Psoas muscle (tissue), 8 donors: ENCODE data around the gene UBE2S. TPM values are rescaled to one million over a fixed set of nuclear protein-coding genes. Genes with fewer than 3 reads are reported as not detected.

Experiments
- ATAC-seq, 4 donors: fragments of 200-7000 bp; cut with Tn5 transposase; one replicate each; pipeline ENCODE4 v1.9.1; 2020; ENCODE audit warnings: moderate library complexity in 3 of 4, mild to moderate bottlenecking in 2 of 4
- DNase-seq, 2 donors: peaks; one replicate each; pipeline ENCODE4 v3.0.0-alpha.2; 2020
- H3K27ac ChIP-seq: fragments of 200-600 bp; one replicate; pipeline ENCODE4 v1.8.0; 2022
- H3K27me3 ChIP-seq, 3 donors: fragments of 200-600 bp in 1 of 3; one replicate each; pipeline versions ENCODE4 v1.6.1 to v1.8.0; 2013 to 2022; ENCODE audit warnings: low read length in 2 of 3, mild to moderate bottlenecking in 2 of 3, moderate library complexity in 1 of 3; ENCODE audit not compliant: insufficient read depth in 3 of 3
- H3K36me3 ChIP-seq, 2 donors: fragments of 200-600 bp in 1 of 2; one replicate each; pipeline versions ENCODE4 v1.6.1 to v1.8.0; 2013 to 2022; ENCODE audit warnings: low read depth in 1 of 2, mild to moderate bottlenecking in 1 of 2, moderate library complexity in 1 of 2; ENCODE audit not compliant: insufficient read depth in 1 of 2
- H3K4me1 ChIP-seq: fragments of 200-600 bp; one replicate; pipeline ENCODE4 v1.8.0; 2022
- H3K4me3 ChIP-seq: fragments of 200-600 bp; one replicate; pipeline ENCODE4 v1.8.0; 2022; ENCODE audit warnings: mild to moderate bottlenecking
- H3K9me3 ChIP-seq: fragments of 200-600 bp; one replicate; pipeline ENCODE4 v1.8.0; 2022
- CTCF ChIP-seq: fragments of 200-600 bp; IDR thresholded peaks from one replicate; pipeline ENCODE4 v1.8.0; 2022; ENCODE audit warnings: antibody characterized with exemption
- WGBS, 3 donors: extraction: QIAGEN DNeasy Blood & Tissue Kit; methylation state at CpG; one replicate each; pipeline versions ENCODE4 v1.1.6 to v1.1.7; 2013; 5-methylcytosine and 5-hydroxymethylcytosine counted together
- intact Hi-C, 2 donors: fragments of 100-400 bp; cut with DNase I; formaldehyde crosslinking; loops; one replicate each; pipeline versions ENCODE4 v1.11.0 to v1.14.2; 2022
- polyA plus RNA-seq, 3 donors: library from polyadenylated mRNA; stranded (reverse); fragments of 200-250 nt; gene quantifications; one replicate each; pipeline ENCODE4 v1.2.3, GENCODE V29; 2013
- total RNA-seq, 4 donors: library from RNA; stranded (reverse); fragmentation: NEBNext Ultra II Directional in 2 of 4; extraction: Animal tissue kit (Norgen Biotek cat#: 25700) in 2 of 4; gene quantifications; one replicate each; pipeline versions ENCODE4 v1.2.1 to v1.2.4, GENCODE V29; 2021 to 2023
- donor health status: healthy with polysubstance abuse.
- donor health status: DM: no; HTN: no; CAD: no; lungs with moderate emphysema.
- donor health status: Bipolar disorder and iron deficiency.
- donor health status: healthy.
- donor health status: DM: yes; HTN: yes; CAD: no.
- donor health status: DM: no; HTN: no; CAD: no.
- donor health status: DM: no; HTN: no; CAD: no.
- donor health status: DM: yes; HTN: yes; CAD: no.

The UBE2S gene
- total and polyA plus RNA-seq, 7 donors: 5.6 to 26.7 (median 17.9) TPM

DNA sequence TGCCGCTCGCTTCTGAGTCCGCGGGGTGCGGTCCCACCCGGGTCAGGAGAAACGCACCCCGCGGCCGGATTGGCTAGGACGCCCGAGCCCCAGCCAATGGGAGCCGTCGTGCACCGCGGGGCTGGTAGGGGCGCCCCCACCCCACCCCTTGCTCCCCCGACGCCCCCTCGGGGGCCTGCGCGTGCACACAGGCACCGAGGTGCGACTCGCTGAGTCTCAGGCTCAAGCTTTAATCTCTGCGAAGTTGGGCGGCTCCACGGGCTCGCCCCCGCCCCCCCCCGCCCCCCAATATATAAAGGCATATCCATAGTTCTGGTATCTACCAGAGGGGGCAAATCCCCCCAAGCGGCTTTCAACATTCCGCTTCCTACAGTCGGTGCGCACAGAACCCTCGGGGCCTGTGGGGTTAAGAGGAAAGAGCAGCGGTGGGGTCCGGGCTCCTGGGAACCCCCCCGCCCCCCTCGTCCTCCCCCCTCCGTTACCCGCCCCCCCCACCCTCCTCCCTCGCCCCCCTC lies 52.8 kb downstream of the UBE2S start, which contains the start of gene COX6B2:
COX6B2 (minus strand) TSS at position 22 of the 515 bp plus-strand sequence. CDS start 198 bp downstream, outside the sequence.
- Histone ChIP-seq H3K9me3 (no peaks in the 10 kb centered on the region), H3K36me3 (no peaks in the 10 kb centered on the region), H3K4me3 (peak within 1 kb of the TSS; percentile 60), H3K27me3 (peaks cover 0 to 64% (median 26%) of the 10 kb centered on the region in 3 donors), H3K4me1 (peaks cover 5% of the 10 kb centered on the region), H3K27ac (no peak within 1 kb of the TSS)
- intact Hi-C loops: no loop called here
- no peak for TF ChIP-seq CTCF
- ATAC-seq: no peak
- no peak for DNase-seq
- WGBS, 3 donors: 2 to 3% (median 2%) methylated on average over 28 to 42 of the region's 43 CpGs

GRCh38 chr19:55353803-55354697 lies 53.5 kb downstream of the UBE2S start:
- peak in 1 of 2 donors; percentile 60 for DNase-seq
- ATAC-seq: peak; percentile 76 to 84 (median 81)
- Histone ChIP-seq H3K27ac (no peak overlapping the region), H3K27me3 (peaks cover 0 to 64% (median 26%) of the 10 kb centered on the region in 3 donors), H3K36me3 (no peaks in the 10 kb centered on the region), H3K4me3 (peak overlapping the region; percentile 60), H3K9me3 (no peaks in the 10 kb centered on the region), H3K4me1 (peaks cover 5% of the 10 kb centered on the region)
- WGBS, 3 donors: 1 to 2% (median 1%) methylated on average over 49 to 72 of the region's 72 CpGs
- intact Hi-C loops: no loop called here
- no peak for TF ChIP-seq CTCF

- no peak for TF ChIP-seq CTCF
- no peak for DNase-seq
- no peak for ATAC-seq
- intact Hi-C loops: no loop called here
- H3K4me3 ChIP-seq: peak overlapping the region; percentile 60
- peaks cover 0 to 64% (median 26%) of the 10 kb centered on the region in 3 donors for H3K27me3 ChIP-seq
- H3K9me3 ChIP-seq: no peaks in the 10 kb centered on the region
- peaks cover 5% of the 10 kb centered on the region for H3K4me1 ChIP-seq
- H3K27ac ChIP-seq: no peak overlapping the region
- no peaks in the 10 kb centered on the region for H3K36me3 ChIP-seq
- 2 to 5% (median 4%) methylated on average over 24 of the region's 24 CpGs for WGBS, 3 donors
Observed at GRCh38 chr19:55353356-55353802, 54.2 kb downstream of the UBE2S start.

DNA sequence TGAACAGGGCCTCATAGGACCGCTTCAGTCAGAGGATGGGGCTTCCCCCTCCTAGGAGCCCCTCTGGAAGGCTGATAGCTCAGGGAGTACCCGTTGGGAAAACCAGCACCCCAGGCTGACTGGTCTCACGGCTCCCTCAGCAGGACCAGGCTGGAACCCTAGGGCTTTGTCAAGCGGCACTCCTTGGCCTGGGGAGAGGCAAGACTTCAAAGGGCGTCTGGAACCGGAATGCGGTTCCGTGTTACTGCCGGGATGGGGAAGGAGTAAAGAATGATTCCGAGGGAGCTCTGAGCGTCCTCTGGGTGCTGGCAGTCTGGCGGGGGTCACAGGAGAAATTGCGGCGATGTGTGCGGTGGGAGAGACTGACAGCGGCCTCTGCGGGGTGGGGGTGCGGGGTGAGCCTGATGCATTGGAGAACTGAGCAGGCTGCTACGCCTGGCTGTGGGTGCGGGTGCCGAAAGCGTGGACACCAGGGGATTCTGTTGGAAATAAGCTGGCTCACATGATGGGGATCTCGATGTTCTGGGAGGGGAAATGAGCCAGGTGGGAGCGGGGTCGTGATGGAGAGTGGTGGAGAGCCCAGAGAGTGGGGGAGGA lies 54.9 kb downstream of the UBE2S start:
- no peak for DNase-seq
- no peaks in the 10 kb centered on the region for H3K9me3 ChIP-seq
- peaks cover 5% of the 10 kb centered on the region for H3K4me1 ChIP-seq
- no peak overlapping the region for H3K4me3 ChIP-seq
- no peaks in the 10 kb centered on the region for H3K36me3 ChIP-seq
- H3K27ac ChIP-seq: no peak overlapping the region
- peaks cover 0 to 60% (median 23%) of the 10 kb centered on the region in 3 donors for H3K27me3 ChIP-seq
- TF ChIP-seq CTCF: no peak
- intact Hi-C loops: no loop called here
- ATAC-seq: no peak
- 44 to 55% (median 48%) methylated on average over 25 of the region's 25 CpGs for WGBS, 3 donors
